WTC11 (cell line): ENCODE results near the gene INPP4A. TPM values are rescaled to one million over a fixed set of nuclear protein-coding genes. Genes with fewer than 3 reads are reported as not detected.

ENCODE experiments used
- ATAC-seq: fragments of 200-7000 bp; cut with Tn5 transposase; 2 replicates; pipeline ENCODE4 v1.10.0; 2021; ENCODE audit warnings: mild to moderate bottlenecking, moderate library complexity
- CTCF ChIA-PET: fragments of 300-600 bp; sonication (Branson Sonifier 250); formaldehyde crosslinking; loops from one replicate; lab custom pipeline; 2021; ENCODE audit warnings: antibody characterized with exemption; lab: Charles Lee
- POLR2A ChIA-PET: fragments of 350-600 bp; sonication (Branson Sonifier 250); formaldehyde crosslinking; loops from one replicate; lab custom pipeline; 2021; ENCODE audit warnings: antibody characterized with exemption; lab: Charles Lee
- DNase-seq: peaks from one replicate; pipeline ENCODE4 v3.0.0; 2021; ENCODE audit warnings: low spot score
- H3K27ac Mint-ChIP-seq: 2 replicates; pipeline ENCODE4 v1.8.0; 2021; ENCODE audit warnings: mixed read lengths
- H3K27me3 Mint-ChIP-seq: 2 replicates; pipeline ENCODE4 v1.8.0; 2021; ENCODE audit warnings: low read depth, mild to moderate bottlenecking, moderate library complexity, mixed read lengths
- H3K36me3 Mint-ChIP-seq: 2 replicates; pipeline ENCODE4 v1.8.0; 2021; ENCODE audit warnings: mixed read lengths
- H3K4me1 Mint-ChIP-seq: 2 replicates; pipeline ENCODE4 v1.8.0; 2022; ENCODE audit warnings: mixed read lengths
- H3K4me3 Mint-ChIP-seq: 2 replicates; pipeline ENCODE4 v1.8.0; 2021; ENCODE audit warnings: mild to moderate bottlenecking, moderate library complexity, mixed read lengths
- H3K9me3 Mint-ChIP-seq: 2 replicates; pipeline ENCODE4 v1.8.0; 2021; ENCODE audit warnings: mixed read lengths
- CBFB ChIP-seq: sonication (generic); formaldehyde crosslinking; IDR thresholded peaks from 2 replicates; pipeline ENCODE4 v1.8.1; 2022; ENCODE audit warnings: mild to moderate bottlenecking, low read depth, missing genetic modification reagents
- CREB1 ChIP-seq: sonication (generic); formaldehyde crosslinking; IDR thresholded peaks from 2 replicates; pipeline ENCODE4 v1.8.0; 2023; ENCODE audit warnings: mild to moderate bottlenecking, missing genetic modification reagents
- CREM ChIP-seq: sonication (generic); formaldehyde crosslinking; IDR thresholded peaks from 2 replicates; pipeline ENCODE4 v1.8.1; 2022; ENCODE audit warnings: mild to moderate bottlenecking, missing genetic modification reagents, moderate library complexity
- EMX1 ChIP-seq: fragments of 250-450 bp; sonication (Bioruptor Pico); IDR thresholded peaks from 2 replicates; pipeline ENCODE4 v1.8.0; 2021; ENCODE audit warnings: mild to moderate bottlenecking
- FOXK1 ChIP-seq: sonication (generic); formaldehyde crosslinking; IDR thresholded peaks from 2 replicates; pipeline ENCODE4 v1.8.0; 2022; ENCODE audit warnings: mild to moderate bottlenecking, moderate library complexity, missing genetic modification reagents
- IRF2 ChIP-seq: sonication (generic); formaldehyde crosslinking; IDR thresholded peaks from 2 replicates; pipeline ENCODE4 v1.8.0; 2022; ENCODE audit warnings: low read depth, missing genetic modification reagents, borderline replicate concordance
- NR2C2 ChIP-seq: sonication (generic); formaldehyde crosslinking; IDR thresholded peaks from 2 replicates; pipeline ENCODE4 v1.8.0; 2022; ENCODE audit warnings: mild to moderate bottlenecking, missing genetic modification reagents
- NR3C1 ChIP-seq: sonication (generic); formaldehyde crosslinking; conservative IDR thresholded peaks from 2 replicates; pipeline ENCODE4 v1.8.1; 2023; ENCODE audit warnings: low read depth, mild to moderate bottlenecking, missing genetic modification reagents
- OVOL2 ChIP-seq: fragments of 250-450 bp; sonication (Bioruptor Pico); IDR thresholded peaks from 2 replicates; pipeline ENCODE4 v1.9.0; 2021; ENCODE audit warnings: mild to moderate bottlenecking, borderline replicate concordance
- TEAD1 ChIP-seq: sonication (generic); formaldehyde crosslinking; IDR thresholded peaks from 2 replicates; pipeline ENCODE4 v1.8.0; 2022; ENCODE audit warnings: mild to moderate bottlenecking, missing genetic modification reagents
- USF1 ChIP-seq: sonication (generic); formaldehyde crosslinking; IDR thresholded peaks from 2 replicates; pipeline ENCODE4 v1.8.0; 2022; ENCODE audit warnings: mild to moderate bottlenecking, missing genetic modification reagents
- USF2 ChIP-seq: sonication (generic); formaldehyde crosslinking; IDR thresholded peaks from 2 replicates; pipeline ENCODE4 v1.8.1; 2023; ENCODE audit warnings: mild to moderate bottlenecking, missing genetic modification reagents, moderate library complexity
- ZNF138 ChIP-seq: sonication (generic); formaldehyde crosslinking; conservative IDR thresholded peaks from 2 replicates; pipeline ENCODE4 v1.8.1; 2022; ENCODE audit warnings: mild to moderate bottlenecking, moderate library complexity, missing genetic modification reagents
- ZNF232 ChIP-seq: sonication (generic); formaldehyde crosslinking; IDR thresholded peaks from 2 replicates; pipeline ENCODE4 v1.8.0; 2022; ENCODE audit warnings: mild to moderate bottlenecking, missing genetic modification reagents
- ZNF671 ChIP-seq: fragments of 250-450 bp; sonication (Bioruptor Pico); IDR thresholded peaks from 2 replicates; pipeline ENCODE4 v1.8.0; 2021; ENCODE audit warnings: mild to moderate bottlenecking
- total RNA-seq: library from RNA; stranded (reverse); gene quantifications from 3 replicates; pipeline ENCODE4 v1.2.3, GENCODE V29; 2021
- TF ChIP-seq, protein P1 (sequence below): sonication (generic); formaldehyde crosslinking; IDR thresholded peaks from 2 replicates; pipeline ENCODE4 v1.8.0; 2023; ENCODE audit warnings: mild to moderate bottlenecking, missing genetic modification reagents
- TF ChIP-seq, protein P2 (sequence below): fragments of 250-450 bp; sonication (Bioruptor Pico); IDR thresholded peaks from 2 replicates; pipeline ENCODE4 v1.9.0; 2021; ENCODE audit warnings: mild to moderate bottlenecking
- TF ChIP-seq, protein P3 (sequence below): sonication (generic); formaldehyde crosslinking; IDR thresholded peaks from 2 replicates; pipeline ENCODE4 v1.8.1; 2022; ENCODE audit warnings: mild to moderate bottlenecking, missing genetic modification reagents, moderate library complexity, borderline replicate concordance
- TF ChIP-seq, protein P4 (sequence below): fragments of 250-450 bp; sonication (Bioruptor Pico); IDR thresholded peaks from 2 replicates; pipeline ENCODE4 v2.1.2; 2022; ENCODE audit warnings: mild to moderate bottlenecking, moderate library complexity
- TF ChIP-seq, protein P5 (sequence below): sonication (generic); formaldehyde crosslinking; conservative IDR thresholded peaks from 2 replicates; pipeline ENCODE4 v1.8.1; 2023; ENCODE audit warnings: mild to moderate bottlenecking, low read depth, missing genetic modification reagents, moderate library complexity

The INPP4A gene
- total RNA-seq, 1 experiment from 2014 or later, result 38.3 TPM

GRCh38 chr2:98399140-98399539, 45.5 kb upstream of the INPP4A start:
- ATAC-seq, result no peak
- Mint-ChIP-seq H3K27me3 (peaks cover 5% of the 10 kb centered on the region; the same call in 1 of the 2 replicates), H3K4me1 (peaks cover 9% of the 10 kb centered on the region), H3K27ac (no peak overlapping the region), H3K9me3 (peaks cover 11% of the 10 kb centered on the region), H3K36me3 (no peaks in the 10 kb centered on the region), H3K4me3 (no peak overlapping the region)
- DNase-seq, result no peak
- ChIA-PET POLR2A (no interaction called here), CTCF (no interaction called here)
- no peak for TF ChIP-seq CBFB (CRISPR knock-in tag)

DNA sequence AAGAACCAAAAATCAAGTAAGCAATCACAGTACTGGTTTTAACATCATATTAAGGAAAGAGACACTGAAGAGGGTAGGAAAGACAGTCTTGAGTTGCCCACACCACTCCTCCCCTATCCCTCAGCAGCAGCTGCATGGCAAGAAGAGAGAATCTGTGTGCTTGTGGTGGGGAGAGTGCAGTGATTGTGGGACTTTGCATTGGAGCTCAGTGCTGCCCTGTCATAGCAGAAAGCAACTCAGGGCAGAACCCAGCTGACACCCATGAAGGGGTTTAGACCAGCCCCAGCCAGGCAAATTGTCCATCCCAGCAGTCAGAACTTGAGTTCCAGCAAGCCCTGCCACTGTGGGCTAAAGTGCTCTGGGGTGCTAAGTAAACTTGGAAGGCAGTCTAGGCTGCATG, 40.8 kb upstream of the INPP4A start:
- no peak overlapping the region for H3K27ac Mint-ChIP-seq
- no peak for ATAC-seq
- H3K9me3 Mint-ChIP-seq, result no peaks in the 10 kb centered on the region
- H3K27me3 Mint-ChIP-seq, result no peaks in the 10 kb centered on the region; the same call in 1 of the 2 replicates
- ChIA-PET POLR2A (no interaction called here), CTCF (interaction anchor here (1.7 kb wide), 1 partner anchor 19 kb away, joined by 4 read pairs; no protein-coding TSS in a partner anchor)
- DNase-seq, result no peak
- no peak overlapping the region for H3K4me3 Mint-ChIP-seq
- peaks cover 7% of the 10 kb centered on the region for H3K4me1 Mint-ChIP-seq
- H3K36me3 Mint-ChIP-seq, result no peaks in the 10 kb centered on the region
- TF ChIP-seq NR2C2, result no peak
- TF ChIP-seq ZNF671 (CRISPR knock-in tag), result no peak
- TF ChIP-seq, protein P1, sequence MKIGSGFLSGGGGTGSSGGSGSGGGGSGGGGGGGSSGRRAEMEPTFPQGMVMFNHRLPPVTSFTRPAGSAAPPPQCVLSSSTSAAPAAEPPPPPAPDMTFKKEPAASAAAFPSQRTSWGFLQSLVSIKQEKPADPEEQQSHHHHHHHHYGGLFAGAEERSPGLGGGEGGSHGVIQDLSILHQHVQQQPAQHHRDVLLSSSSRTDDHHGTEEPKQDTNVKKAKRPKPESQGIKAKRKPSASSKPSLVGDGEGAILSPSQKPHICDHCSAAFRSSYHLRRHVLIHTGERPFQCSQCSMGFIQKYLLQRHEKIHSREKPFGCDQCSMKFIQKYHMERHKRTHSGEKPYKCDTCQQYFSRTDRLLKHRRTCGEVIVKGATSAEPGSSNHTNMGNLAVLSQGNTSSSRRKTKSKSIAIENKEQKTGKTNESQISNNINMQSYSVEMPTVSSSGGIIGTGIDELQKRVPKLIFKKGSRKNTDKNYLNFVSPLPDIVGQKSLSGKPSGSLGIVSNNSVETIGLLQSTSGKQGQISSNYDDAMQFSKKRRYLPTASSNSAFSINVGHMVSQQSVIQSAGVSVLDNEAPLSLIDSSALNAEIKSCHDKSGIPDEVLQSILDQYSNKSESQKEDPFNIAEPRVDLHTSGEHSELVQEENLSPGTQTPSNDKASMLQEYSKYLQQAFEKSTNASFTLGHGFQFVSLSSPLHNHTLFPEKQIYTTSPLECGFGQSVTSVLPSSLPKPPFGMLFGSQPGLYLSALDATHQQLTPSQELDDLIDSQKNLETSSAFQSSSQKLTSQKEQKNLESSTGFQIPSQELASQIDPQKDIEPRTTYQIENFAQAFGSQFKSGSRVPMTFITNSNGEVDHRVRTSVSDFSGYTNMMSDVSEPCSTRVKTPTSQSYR (CRISPR knock-in tag), result no peak
- TF ChIP-seq ZNF138 (CRISPR knock-in tag), result no peak
- no peak for TF ChIP-seq CBFB (CRISPR knock-in tag)
- TF ChIP-seq FOXK1 (CRISPR knock-in tag), result no peak
- TF ChIP-seq CREB1 (CRISPR knock-in tag), result no peak
- no peak for TF ChIP-seq IRF2
- TF ChIP-seq, all 79 proteins: peak for 0

DNA sequence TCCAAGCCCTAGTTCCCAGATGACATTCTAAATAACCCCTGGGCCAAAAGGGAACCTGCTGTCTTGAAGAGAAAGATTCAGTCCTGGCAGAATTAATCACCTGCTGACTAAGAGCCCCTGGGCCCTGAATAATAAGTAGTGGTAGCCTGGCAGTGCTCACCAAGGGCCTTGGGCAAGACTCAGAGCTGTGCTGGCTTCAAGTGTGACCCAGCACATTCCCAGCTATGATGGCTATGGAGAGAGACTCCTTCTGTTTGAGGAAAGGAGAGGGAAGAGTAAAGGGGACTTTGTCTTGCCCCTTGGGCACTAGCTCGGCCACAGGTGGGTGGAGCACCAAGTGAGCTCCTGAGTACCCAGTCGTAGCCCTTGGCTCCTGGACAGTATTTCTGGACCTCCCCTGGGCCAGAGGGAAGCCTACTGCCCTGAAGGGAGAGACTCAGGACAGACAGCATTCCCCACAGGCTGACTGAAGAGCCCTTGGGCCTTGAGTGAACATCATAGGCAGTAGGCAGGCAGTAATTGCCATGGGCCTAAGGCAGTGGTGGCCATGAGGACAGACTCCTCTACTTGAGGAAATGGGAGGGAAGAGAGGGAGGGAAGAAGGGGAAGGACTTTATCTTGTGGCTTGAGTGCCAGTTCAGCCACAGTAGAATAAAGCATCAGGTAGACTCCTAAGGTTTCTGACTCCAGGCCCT, 40.0 kb upstream of the INPP4A start:
- no peak for ATAC-seq
- no peaks in the 10 kb centered on the region for H3K9me3 Mint-ChIP-seq
- ChIA-PET CTCF (interaction anchor here (1.7 kb wide), 1 partner anchor 20 kb away, joined by 4 read pairs; no protein-coding TSS in a partner anchor), POLR2A (no interaction called here)
- TF ChIP-seq, protein P2, sequence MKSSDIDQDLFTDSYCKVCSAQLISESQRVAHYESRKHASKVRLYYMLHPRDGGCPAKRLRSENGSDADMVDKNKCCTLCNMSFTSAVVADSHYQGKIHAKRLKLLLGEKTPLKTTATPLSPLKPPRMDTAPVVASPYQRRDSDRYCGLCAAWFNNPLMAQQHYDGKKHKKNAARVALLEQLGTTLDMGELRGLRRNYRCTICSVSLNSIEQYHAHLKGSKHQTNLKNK (CRISPR knock-in tag), result no peak
- TF ChIP-seq CREM (CRISPR knock-in tag) (no peak), EMX1 (CRISPR knock-in tag) (no peak), OVOL2 (CRISPR knock-in tag) (no peak), NR3C1 (CRISPR knock-in tag) (no peak), ZNF232 (CRISPR knock-in tag) (no peak), TEAD1 (CRISPR knock-in tag) (no peak), IRF2 (no peak), USF2 (no peak), USF1 (no peak)
- TF ChIP-seq, protein P3, sequence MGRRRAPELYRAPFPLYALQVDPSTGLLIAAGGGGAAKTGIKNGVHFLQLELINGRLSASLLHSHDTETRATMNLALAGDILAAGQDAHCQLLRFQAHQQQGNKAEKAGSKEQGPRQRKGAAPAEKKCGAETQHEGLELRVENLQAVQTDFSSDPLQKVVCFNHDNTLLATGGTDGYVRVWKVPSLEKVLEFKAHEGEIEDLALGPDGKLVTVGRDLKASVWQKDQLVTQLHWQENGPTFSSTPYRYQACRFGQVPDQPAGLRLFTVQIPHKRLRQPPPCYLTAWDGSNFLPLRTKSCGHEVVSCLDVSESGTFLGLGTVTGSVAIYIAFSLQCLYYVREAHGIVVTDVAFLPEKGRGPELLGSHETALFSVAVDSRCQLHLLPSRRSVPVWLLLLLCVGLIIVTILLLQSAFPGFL, result no peak
- TF ChIP-seq, protein P4, sequence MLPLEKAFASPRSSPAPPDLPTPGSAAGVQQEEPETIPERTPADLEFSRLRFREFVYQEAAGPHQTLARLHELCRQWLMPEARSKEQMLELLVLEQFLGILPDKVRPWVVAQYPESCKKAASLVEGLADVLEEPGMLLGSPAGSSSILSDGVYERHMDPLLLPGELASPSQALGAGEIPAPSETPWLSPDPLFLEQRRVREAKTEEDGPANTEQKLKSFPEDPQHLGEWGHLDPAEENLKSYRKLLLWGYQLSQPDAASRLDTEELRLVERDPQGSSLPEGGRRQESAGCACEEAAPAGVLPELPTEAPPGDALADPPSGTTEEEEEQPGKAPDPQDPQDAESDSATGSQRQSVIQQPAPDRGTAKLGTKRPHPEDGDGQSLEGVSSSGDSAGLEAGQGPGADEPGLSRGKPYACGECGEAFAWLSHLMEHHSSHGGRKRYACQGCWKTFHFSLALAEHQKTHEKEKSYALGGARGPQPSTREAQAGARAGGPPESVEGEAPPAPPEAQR (CRISPR knock-in tag), result no peak
- TF ChIP-seq, protein P5, sequence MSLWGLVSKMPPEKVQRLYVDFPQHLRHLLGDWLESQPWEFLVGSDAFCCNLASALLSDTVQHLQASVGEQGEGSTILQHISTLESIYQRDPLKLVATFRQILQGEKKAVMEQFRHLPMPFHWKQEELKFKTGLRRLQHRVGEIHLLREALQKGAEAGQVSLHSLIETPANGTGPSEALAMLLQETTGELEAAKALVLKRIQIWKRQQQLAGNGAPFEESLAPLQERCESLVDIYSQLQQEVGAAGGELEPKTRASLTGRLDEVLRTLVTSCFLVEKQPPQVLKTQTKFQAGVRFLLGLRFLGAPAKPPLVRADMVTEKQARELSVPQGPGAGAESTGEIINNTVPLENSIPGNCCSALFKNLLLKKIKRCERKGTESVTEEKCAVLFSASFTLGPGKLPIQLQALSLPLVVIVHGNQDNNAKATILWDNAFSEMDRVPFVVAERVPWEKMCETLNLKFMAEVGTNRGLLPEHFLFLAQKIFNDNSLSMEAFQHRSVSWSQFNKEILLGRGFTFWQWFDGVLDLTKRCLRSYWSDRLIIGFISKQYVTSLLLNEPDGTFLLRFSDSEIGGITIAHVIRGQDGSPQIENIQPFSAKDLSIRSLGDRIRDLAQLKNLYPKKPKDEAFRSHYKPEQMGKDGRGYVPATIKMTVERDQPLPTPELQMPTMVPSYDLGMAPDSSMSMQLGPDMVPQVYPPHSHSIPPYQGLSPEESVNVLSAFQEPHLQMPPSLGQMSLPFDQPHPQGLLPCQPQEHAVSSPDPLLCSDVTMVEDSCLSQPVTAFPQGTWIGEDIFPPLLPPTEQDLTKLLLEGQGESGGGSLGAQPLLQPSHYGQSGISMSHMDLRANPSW (CRISPR knock-in tag), result no peak
- TF ChIP-seq, all 79 proteins: peak for 0
- H3K4me1 Mint-ChIP-seq, result peaks cover 7% of the 10 kb centered on the region
- H3K4me3 Mint-ChIP-seq, result no peak overlapping the region
- H3K36me3 Mint-ChIP-seq, result no peaks in the 10 kb centered on the region
- no peak for DNase-seq
- no peaks in the 10 kb centered on the region; the same call in 1 of the 2 replicates for H3K27me3 Mint-ChIP-seq
- H3K27ac Mint-ChIP-seq, result no peak overlapping the region
